Tibial artery (tissue), 4 donors: ENCODE data around the gene EIF1B.

ENCODE experiments used
- DNase-seq, 2 donors: peaks; one replicate each; pipeline ENCODE4 v3.0.0-alpha.2; 2019
- H3K27ac ChIP-seq, 2 donors: fragments of 200-600 bp; sonication (generic) in 1 of 2; 1 replicate in 1 of 2; 2 replicates in 1 of 2; pipeline ENCODE4 v1.5.1; 2018 to 2019; ENCODE audit warnings: mild to moderate bottlenecking in 1 of 2
- H3K27me3 ChIP-seq, 2 donors: fragments of 200-600 bp; sonication (generic) in 1 of 2; one replicate each; pipeline versions ENCODE4 v1.5.1 to v1.6.0; 2016 to 2019
- H3K36me3 ChIP-seq, 3 donors: fragments of 200-600 bp; sonication (generic) in 2 of 3; one replicate each; pipeline ENCODE4 v1.5.1; 2016 to 2019; ENCODE audit warnings: mild to moderate bottlenecking in 2 of 3
- H3K4me1 ChIP-seq, 4 donors: fragments of 200-600 bp; sonication (generic) in 2 of 4; 1 replicate in 3 of 4; 2 replicates in 1 of 4; pipeline ENCODE4 v1.5.1; 2016 to 2019
- H3K4me3 ChIP-seq, 2 donors: fragments of 200-600 bp; sonication (generic) in 1 of 2; 1 replicate in 1 of 2; 2 replicates in 1 of 2; pipeline ENCODE4 v1.5.1; 2018 to 2019; ENCODE audit warnings: mild to moderate bottlenecking in 2 of 2
- H3K9me3 ChIP-seq, 3 donors: fragments of 200-600 bp; sonication (generic) in 1 of 3; one replicate each; pipeline ENCODE4 v1.5.1; 2016 to 2019
- CTCF ChIP-seq, 2 experiments: fragments of 200-600 bp in 1 of 2; fragments of 450-650 bp in 1 of 2; IDR thresholded peaks; one replicate each; pipeline ENCODE4 v1.5.1; 2017 to 2019; ENCODE audit warnings: antibody characterized with exemption in 2 of 2, mild to moderate bottlenecking in 1 of 2, moderate library complexity in 1 of 2
- intact Hi-C: fragments of 100-400 bp; cut with DNase I; formaldehyde crosslinking; loops from one replicate; pipeline ENCODE4 v1.15.0; 2023; ENCODE audit warnings: low total_unique reads

Gene EIF1B

DNA sequence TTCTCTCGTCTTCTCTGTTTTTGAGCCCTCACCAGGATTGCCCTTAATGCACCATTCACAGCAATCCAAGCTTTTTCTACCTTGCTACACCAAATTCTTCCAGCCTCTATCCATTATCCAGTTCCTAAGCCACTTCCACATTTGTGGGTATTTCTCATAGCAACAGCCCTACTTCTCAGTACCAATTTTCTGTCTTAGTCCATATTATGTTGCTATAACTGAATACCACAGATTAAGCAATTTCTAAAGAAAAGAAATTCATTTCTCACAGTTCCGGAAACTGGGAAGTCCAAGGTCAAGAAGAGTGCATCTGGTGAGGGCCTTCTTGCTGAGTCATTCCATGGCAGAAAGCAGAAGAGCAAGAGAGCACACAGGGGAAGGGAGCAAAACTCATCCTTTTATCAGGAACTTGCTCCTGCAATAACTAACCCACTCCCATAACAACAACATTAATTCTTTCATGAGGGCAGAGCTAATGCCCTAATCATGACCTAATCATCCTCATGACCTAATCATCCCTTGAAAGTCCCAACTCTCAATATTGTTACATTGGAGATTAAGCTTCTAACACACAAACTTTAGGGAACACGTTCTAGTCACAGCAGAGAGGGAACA, 9.7 kb upstream of the EIF1B start:
- no peak overlapping the region for H3K27ac ChIP-seq
- H3K4me3 ChIP-seq = no peak overlapping the region
- no peak for TF ChIP-seq CTCF (IDR thresholded peaks at IDR 0.05)
- intact Hi-C loops = no loop called here
- DNase-seq = no peak
- H3K36me3 ChIP-seq = peaks cover 0 to 6% (median 0%) of the 10 kb centered on the region in 3 donors
- H3K9me3 ChIP-seq = no peaks in the 10 kb centered on the region
- H3K27me3 ChIP-seq = no peaks in the 10 kb centered on the region
- H3K4me1 ChIP-seq = peaks cover 0 to 18% (median 5%) of the 10 kb centered on the region in 4 donors

DNA sequence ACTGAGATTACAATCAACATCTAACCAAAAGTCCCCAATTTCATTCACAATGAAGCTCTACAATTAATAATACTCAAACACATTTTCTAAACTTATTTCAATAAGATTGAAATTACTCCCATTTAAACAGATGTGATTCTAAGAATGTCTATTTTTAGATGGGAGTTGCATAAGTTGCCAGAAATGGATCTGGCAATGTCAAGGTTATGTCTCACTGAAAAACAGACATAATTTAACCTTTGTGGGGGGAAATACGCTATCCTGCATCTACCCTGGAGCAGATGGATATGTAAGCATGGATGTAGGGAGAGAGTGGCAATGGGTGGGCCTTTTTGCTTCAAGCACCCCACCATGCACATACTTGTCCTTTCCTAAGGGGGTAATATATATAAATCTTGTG, 6.7 kb upstream of the EIF1B start:
- intact Hi-C loops = no loop called here
- Histone ChIP-seq H3K9me3 (no peaks in the 10 kb centered on the region), H3K4me3 (no peak overlapping the region), H3K27ac (peak overlapping the region in 1 of 2 donors; percentile 13), H3K4me1 (peaks cover 0 to 18% (median 5%) of the 10 kb centered on the region in 4 donors), H3K36me3 (peaks cover 0 to 5% (median 0%) of the 10 kb centered on the region in 3 donors), H3K27me3 (no peaks in the 10 kb centered on the region)
- TF ChIP-seq CTCF (IDR thresholded peaks at IDR 0.05) = no peak
- no peak for DNase-seq

DNA sequence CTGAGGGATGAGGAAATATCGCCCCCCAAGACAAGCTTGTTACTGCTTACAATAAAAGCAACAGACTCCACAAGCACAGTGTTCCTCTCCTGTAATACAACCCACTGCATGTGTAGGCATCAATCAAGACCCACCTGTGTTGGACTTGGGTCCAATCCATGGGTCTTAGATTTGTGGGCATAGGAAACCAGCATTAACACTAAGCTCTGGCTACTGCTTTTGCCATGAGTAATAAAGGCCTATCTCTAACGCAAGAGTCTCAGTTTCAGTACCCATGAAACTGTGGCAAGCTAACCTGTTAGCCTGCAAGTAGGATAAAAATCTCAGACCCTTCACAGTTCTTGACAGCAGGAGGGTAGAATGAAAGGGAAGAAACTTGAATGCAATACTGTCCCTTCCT, 5.2 kb upstream of the EIF1B start:
- no peak for DNase-seq
- H3K9me3 ChIP-seq = no peaks in the 10 kb centered on the region
- TF ChIP-seq CTCF (IDR thresholded peaks at IDR 0.05) = no peak
- no peak overlapping the region for H3K27ac ChIP-seq
- peaks cover 0 to 5% (median 0%) of the 10 kb centered on the region in 3 donors for H3K36me3 ChIP-seq
- H3K27me3 ChIP-seq = no peaks in the 10 kb centered on the region
- no peak overlapping the region for H3K4me3 ChIP-seq
- intact Hi-C loops = no loop called here
- peaks cover 0 to 24% (median 12%) of the 10 kb centered on the region in 4 donors for H3K4me1 ChIP-seq

- Histone ChIP-seq H3K27me3 (no peaks in the 10 kb centered on the region), H3K36me3 (peaks cover 0 to 4% (median 0%) of the 10 kb centered on the region in 3 donors), H3K27ac (no peak overlapping the region), H3K4me3 (no peak overlapping the region), H3K4me1 (peaks cover 0 to 30% (median 12%) of the 10 kb centered on the region in 4 donors), H3K9me3 (no peaks in the 10 kb centered on the region)
- no peak for DNase-seq
- intact Hi-C loops = no loop called here
- no peak for TF ChIP-seq CTCF (IDR thresholded peaks at IDR 0.05)
These were observed 3.2 kb upstream of the EIF1B start for GRCh38 chr3:40306336-40306735.

DNA sequence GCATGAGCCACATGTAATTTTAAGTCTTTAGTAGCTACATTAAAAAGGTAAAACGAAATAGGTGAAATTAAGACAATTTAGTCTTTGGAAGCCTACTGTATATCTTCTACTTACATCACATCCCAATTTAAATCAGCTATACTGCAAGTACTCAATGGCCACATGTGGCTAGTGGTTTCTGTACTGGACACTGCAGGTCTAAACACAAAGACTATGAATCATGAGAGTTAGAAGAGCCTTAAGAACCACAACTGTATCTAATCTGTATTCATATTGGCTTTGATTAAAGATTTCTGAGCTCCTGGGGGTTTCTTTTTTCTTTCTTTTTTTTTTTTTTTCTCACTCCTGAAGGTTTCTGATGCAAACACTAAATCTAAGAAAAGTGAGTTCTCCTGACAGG, 2.3 kb upstream of the EIF1B start:
- peaks cover 0 to 35% (median 15%) of the 10 kb centered on the region in 4 donors for H3K4me1 ChIP-seq
- H3K4me3 ChIP-seq = no peak overlapping the region
- DNase-seq = no peak
- intact Hi-C loops = no loop called here
- peaks cover 0 to 12% (median 2%) of the 10 kb centered on the region in 3 donors for H3K36me3 ChIP-seq
- TF ChIP-seq CTCF (IDR thresholded peaks at IDR 0.05) = no peak
- no peaks in the 10 kb centered on the region for H3K27me3 ChIP-seq
- H3K9me3 ChIP-seq = no peaks in the 10 kb centered on the region
- H3K27ac ChIP-seq = no peak overlapping the region
